Measurements from ENCODE around the gene CENPQ.

DNA sequence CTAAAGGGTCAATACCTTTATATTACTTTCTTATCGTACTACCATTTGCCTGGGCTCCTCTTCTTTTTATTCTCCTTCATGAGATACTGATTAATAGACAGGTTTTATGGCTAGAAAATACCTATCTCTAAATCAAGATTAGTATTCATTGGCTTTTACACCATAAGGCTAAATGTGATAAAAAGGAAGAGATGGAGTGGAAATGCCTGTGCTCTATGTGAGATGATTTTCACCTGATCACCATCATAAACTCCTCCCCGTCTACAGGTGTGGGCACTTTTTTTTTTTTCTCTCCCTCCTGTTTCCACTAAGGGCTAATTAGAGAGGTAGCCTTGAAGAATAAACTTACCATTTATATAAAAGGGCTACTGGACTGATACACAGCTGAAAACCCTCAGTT, 36.5 kb downstream of the CENPQ start, which contains the start of gene GLYATL3:
- TF ChIP-seq, protein P1, sequence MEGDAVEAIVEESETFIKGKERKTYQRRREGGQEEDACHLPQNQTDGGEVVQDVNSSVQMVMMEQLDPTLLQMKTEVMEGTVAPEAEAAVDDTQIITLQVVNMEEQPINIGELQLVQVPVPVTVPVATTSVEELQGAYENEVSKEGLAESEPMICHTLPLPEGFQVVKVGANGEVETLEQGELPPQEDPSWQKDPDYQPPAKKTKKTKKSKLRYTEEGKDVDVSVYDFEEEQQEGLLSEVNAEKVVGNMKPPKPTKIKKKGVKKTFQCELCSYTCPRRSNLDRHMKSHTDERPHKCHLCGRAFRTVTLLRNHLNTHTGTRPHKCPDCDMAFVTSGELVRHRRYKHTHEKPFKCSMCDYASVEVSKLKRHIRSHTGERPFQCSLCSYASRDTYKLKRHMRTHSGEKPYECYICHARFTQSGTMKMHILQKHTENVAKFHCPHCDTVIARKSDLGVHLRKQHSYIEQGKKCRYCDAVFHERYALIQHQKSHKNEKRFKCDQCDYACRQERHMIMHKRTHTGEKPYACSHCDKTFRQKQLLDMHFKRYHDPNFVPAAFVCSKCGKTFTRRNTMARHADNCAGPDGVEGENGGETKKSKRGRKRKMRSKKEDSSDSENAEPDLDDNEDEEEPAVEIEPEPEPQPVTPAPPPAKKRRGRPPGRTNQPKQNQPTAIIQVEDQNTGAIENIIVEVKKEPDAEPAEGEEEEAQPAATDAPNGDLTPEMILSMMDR (conservative IDR thresholded peaks at IDR 0.05; ENCODE audit: low read depth, low read length): no peak
- no peak for TF ChIP-seq EZH2 (IDR thresholded peaks at IDR 0.05; ENCODE audit: borderline replicate concordance, low read depth, low read length, poor library complexity, severe bottlenecking)

Data from A673 (cell line).